ENCODE measurements around the gene BABAM2. TPM values are rescaled to one million over a fixed set of nuclear protein-coding genes. Genes with fewer than 3 reads are reported as not detected.

The BABAM2 gene
- total and polyA plus RNA-seq, 9 of the 15 experiments (the other 6 are each of a cell fraction or from before 2014, with no cell fraction given) = 10.9 to 37.4 (median 25.6) TPM

- FAIRE-seq = peak; percentile 71
- Histone ChIP-seq H3K4me3 (no peak overlapping the region), H3K79me2 (ENCODE audit: control insufficient read depth, insufficient read depth, low read length) (no peaks in the 10 kb centered on the region), H3K27me3 (ENCODE audit: control insufficient read depth in 2 of 2, insufficient read depth in 2 of 2, low read length in 2 of 2) (no peaks in the 10 kb centered on the region), H3K4me1 (replicated peaks in 1 of 2; ENCODE audit: control insufficient read depth in 2 of 2, insufficient read depth in 2 of 2, low read length in 2 of 2) (peaks cover 0 to 2% of the 10 kb centered on the region in 2 experiments; a peak in 1 of 5 replicates), H2AFZ (ENCODE audit: low read depth, low read length) (0 out of 2 replicates have a peak overlapping the region, but pooled peaks have one; percentile 5), H3K9me3 (replicated peaks; ENCODE audit: control insufficient read depth, insufficient read depth, low read depth, low read length) (no peaks in the 10 kb centered on the region), H3K9ac (ENCODE audit: insufficient read depth in 1 of 2, low read depth in 2 of 2, low read length in 2 of 2) (no peak overlapping the region), H3K4me2 (ENCODE audit: insufficient read depth, low read length) (no peak overlapping the region), H3K9me1 (ENCODE audit: control insufficient read depth, insufficient read depth, low read length) (no peaks in the 10 kb centered on the region), H3K36me3 (ENCODE audit: control insufficient read depth, insufficient read depth, low read length) (no peaks in the 10 kb centered on the region), H3K27ac (ENCODE audit: extremely low read depth, low read depth, low read length) (peak overlapping the region; percentile 3; the same call in 1 of the 3 replicates), H4K20me1 (replicated peaks; ENCODE audit: control insufficient read depth, insufficient read depth, low read length) (no peaks in the 10 kb centered on the region)
- BruUV-seq (replicated peaks) = no TSS peak
- POLR2A ChIA-PET = no interaction called here
- TF ChIP-seq E2F4 (CRISPR knock-in tag; IDR thresholded peaks at IDR 0.05; ENCODE audit: low read depth) = no peak
- TF ChIP-seq POU5F1 (IDR thresholded peaks at IDR 0.05; ENCODE audit: borderline replicate concordance, low read depth, low read length, partially characterized antibody) = no peak
- TF ChIP-seq ZBTB17 (CRISPR knock-in tag; IDR thresholded peaks at IDR 0.05) = peak; percentile 56; the same call in 1 of the 2 replicates
- no peak for TF ChIP-seq MAFK (IDR thresholded peaks at IDR 0.05; ENCODE audit: low read length)
- no peak for TF ChIP-seq JUND (IDR thresholded peaks at IDR 0.05; ENCODE audit: borderline replicate concordance, low read depth, low read length)
- TF ChIP-seq JUND (tag; IDR thresholded peaks at IDR 0.05; ENCODE audit: borderline replicate concordance, low read depth, low read length) = peak; percentile 8; the same call in 1 of the 3 replicates
- CTCF ChIA-PET (ENCODE audit: low intra/inter-chr PET ratio) = no interaction called here
- ATAC-seq = no peak
- in situ Hi-C loops (cut with MboI) = no loop called here
- DNase-seq (ENCODE audit: extremely low read depth in 1 of 4, low spot score in 3 of 4) = peak in 2 of 4 experiments; percentile 19 to 32
- intact Hi-C loops (cut with micrococcal nuclease) = no loop called here
- WGBS (ENCODE audit: insufficient coverage, low coverage, missing lambda C conversion rate) = 13% methylated on average over 1 of the region's 1 CpG
These were observed 211.9 kb downstream of the BABAM2 start for GRCh38 chr2:28102455-28102874.
